ENCODE measurements around the gene CCL16.
"Not testable (repeated sequence)": the region's sequence is repeated elsewhere in the genome, so short reads cannot be mapped to it uniquely, and the experiment has no call there.

Gene CCL16

DNA sequence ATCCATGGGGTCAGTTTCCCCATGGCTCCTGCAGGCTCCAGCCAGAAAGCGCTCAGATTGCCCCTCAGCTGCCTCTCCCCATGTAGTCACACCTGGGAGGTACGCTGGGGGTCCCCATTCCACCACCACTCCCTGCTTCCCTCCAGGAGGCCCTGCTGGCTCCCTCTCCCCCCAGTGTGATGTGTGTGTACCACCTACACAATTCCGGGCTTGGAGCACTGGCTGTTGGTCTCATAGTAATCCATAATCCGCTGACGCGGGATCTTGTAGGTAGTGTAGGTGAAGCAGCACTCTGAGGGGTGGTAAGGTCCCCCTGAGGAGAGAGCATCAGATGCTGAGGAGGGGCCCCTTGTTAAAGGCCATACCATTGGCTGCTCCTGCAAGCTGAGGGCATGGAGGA, 2.8 kb upstream of the CCL16 start:
- no peak for DNase-seq (ENCODE audit: low read depth in 2 of 2)

GRCh38 chr17:35982409-35983191, 1.3 kb upstream of the CCL16 start:
- no peak for DNase-seq (ENCODE audit: low read depth in 2 of 2)

DNA sequence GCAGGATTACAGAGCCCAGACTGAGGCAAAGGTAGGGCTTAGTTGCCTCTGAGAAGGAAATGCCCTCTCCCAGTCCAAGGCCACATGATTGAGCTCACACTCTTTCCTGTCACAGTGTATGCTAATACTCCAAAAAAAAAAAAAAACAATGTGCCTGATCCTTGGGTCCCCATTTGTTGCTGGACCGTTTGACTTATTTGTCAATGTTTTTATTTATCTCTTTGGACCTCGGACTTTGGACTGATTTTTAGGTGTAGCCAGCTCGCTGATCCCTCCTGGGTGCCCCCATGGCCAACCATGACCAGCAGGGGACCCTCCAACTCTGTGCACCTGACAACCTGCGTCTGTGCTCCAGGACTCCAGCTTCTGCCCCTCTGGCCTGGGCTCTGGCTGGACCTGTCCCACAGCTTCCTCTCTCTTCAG, 622 bp upstream of the CCL16 start:
- no peak for DNase-seq (ENCODE audit: low read depth in 2 of 2)

GRCh38 chr17:35978346-35978745, 3.0 kb downstream of the CCL16 start:
- DNase-seq (ENCODE audit: low read depth in 2 of 2): no peak

DNA sequence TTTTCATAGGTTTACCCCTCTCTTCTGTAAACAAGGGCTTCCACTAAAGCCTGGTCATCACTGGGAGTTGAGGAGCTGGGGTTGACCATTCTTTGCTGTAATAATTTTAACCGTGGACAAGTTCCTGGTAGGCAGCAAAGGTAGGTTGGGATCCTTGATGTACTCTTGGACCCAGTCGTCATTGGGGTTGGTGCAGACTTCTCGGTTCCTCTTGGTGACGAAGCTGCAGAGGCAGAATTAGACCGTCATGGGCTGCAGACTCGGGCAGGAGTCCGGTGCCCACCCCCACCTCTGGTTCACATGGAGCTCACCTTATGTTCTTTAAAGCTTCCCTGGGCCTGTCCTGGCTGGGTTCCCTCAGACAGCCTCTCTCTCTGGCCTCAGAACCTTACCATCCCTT, 3.8 kb downstream of the CCL16 start:
- DNase-seq (ENCODE audit: low read depth in 2 of 2): no peak

GRCh38 chr17:35973333-35974260, 7.7 kb downstream of the CCL16 start:
- no peak for DNase-seq (ENCODE audit: low read depth in 2 of 2)

GRCh38 chr17:35972945-35973332, 8.4 kb downstream of the CCL16 start:
- DNase-seq (ENCODE audit: low read depth in 2 of 2): no peak

DNA sequence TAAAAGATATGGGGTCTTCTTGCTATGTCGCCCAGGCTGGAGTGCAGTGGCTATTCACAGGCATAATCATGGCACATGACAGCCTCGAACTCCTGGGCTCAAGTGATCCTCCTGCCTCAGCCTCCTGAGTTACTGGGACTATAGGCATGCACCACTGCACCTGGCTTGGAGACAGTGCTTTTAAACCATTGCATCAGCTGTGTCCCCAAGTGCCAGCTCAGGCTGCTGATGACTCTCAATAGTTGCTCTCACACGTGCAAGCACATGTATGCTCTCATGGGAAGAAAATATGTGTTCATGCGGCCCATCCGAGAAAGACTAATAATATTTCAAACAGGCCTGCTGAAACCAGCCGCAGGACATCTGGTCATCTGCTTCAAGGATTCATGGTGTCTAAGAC, 8.8 kb downstream of the CCL16 start:
- no peak for DNase-seq (ENCODE audit: low read depth in 2 of 2)

DNA sequence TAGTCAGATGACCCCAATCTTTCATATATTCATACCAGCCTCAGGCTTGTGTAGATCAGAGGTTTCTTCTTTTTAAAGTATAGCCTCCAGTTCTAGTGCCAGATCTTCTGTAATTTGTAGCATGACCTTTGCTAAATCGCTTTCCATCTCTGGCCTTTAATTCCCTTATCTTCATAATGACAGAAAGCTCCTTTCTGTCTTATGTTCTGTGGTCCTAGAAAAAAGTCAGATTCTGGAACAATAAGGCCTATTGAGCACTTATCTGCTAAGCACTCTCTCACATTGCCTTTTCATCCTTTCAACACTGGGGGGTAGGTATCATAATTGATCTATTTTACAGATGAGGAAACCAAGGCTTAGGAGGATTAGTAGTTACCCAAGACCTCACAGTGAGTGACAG, 9.2 kb downstream of the CCL16 start:
- DNase-seq (ENCODE audit: low read depth in 2 of 2): no peak

DNA sequence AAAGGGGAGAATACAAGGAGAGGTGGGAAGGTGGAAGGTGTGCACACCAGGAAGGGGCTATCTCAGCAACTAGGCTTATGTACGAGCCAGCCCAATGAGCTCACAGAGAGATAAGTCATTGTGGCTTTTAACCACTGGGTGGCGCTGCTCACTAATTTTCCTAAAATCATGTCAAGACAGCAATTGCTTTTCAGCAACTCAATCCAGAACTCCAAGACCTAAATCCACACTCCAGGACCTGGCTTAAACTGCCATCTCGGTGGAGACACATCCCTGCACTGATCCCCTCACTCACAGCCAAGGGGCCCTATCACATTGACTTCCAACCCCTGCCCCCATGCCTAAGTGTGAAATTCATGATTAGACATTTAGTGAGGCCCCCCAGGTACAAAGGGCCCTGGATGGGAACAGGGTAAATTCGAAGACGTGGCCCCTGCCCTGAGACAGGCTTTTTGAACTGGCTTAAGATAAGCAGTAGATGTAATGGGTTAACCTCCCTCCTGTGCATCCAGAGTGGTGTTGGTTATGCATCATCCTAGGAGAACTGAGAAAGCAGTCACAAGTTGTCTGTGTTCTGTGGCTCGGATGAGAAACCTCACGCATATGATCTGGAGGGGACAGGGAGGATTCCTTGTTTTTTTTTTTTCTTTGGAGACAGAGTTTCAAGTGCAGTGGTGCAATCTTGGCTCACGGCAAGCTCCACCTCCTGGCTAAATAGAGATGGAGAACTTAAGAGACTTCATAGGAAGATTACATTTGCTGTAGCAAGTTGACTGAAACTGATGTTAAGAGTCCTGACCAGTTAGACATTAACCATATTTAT, 11.5 kb downstream of the CCL16 start:
- peak; percentile 38 to 65 for DNase-seq (ENCODE audit: low read depth in 2 of 2)

DNA sequence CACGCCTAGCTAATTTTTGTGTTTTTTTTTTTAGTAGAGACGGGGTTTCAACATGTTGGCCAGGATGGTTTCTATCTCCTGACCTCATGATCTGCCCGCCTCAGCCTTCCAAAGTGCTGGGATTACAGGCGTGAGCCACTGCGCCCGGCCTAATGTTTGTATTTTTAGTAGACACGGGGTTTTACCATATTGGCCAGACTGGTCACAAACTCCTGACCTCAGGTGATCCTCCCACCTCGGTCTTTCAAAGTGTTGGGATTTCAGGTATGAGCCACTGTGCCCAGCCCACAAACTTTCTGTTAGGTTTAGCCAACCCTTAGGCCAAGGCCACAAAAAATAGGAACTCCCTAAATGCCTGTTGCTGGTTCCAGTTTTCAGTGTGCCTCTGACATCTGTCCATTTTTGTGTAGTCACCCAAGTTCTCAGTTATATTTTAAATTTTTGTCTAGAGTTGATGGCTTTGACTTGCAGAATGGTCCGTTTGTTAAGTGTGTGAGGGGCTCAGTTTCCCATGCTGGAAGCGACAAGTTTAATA, 12.7 kb downstream of the CCL16 start:
- DNase-seq (ENCODE audit: low read depth in 2 of 2): no peak

DNA sequence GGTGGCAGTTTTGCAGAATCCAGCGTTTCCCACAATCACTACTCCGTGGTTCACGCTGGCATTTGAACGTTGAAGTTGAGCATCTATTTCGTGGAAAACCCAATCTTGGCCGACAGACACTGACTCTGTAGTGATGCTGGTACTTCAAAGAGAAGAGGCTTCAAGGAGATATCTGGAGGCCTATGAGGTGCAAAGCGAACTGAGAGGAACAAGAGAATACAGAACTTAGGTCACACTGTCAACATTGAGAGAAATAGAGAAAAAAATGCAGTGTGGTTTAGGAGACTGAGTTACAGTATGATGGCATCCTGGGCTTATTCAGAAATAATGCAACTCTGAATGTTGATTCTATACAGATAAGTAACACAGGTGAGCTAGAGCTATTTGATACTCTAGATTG, 16.0 kb downstream of the CCL16 start:
- no peak for DNase-seq (ENCODE audit: low read depth in 2 of 2)

- no peak for DNase-seq (ENCODE audit: low read depth in 2 of 2)
Observed at GRCh38 chr17:35963663-35964062, 17.6 kb downstream of the CCL16 start.

DNA sequence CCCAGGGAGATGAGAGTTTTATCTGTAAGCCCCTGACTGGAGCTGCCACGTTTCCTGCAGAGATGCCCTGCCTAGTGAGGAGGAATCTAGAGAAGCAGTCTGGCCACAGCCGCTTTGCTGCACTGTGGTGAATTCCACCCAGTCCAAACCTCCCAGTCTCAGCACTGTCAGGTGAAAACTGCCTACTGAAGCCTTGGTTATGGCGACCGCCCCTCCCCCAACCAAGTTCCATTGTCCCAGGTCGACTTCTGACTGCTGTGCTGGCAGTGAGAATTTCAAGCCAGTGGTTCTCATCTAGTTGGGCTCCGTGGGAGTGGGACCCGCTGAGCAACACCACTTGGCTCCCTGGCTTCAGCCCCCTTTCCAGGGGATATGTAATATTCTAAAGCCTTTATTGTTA, 27.6 kb downstream of the CCL16 start:
- no peak for DNase-seq (ENCODE audit: low read depth in 2 of 2)

- no peak for DNase-seq (ENCODE audit: low read depth in 2 of 2)
Observed at GRCh38 chr17:35949401-35949800, 31.9 kb downstream of the CCL16 start.

GRCh38 chr17:35948092-35948491, 33.2 kb downstream of the CCL16 start:
- DNase-seq (ENCODE audit: low read depth in 2 of 2): no peak

GRCh38 chr17:35947156-35947585, 34.1 kb downstream of the CCL16 start:
- peak in 1 of 2 donors; percentile 28 for DNase-seq (ENCODE audit: low read depth in 2 of 2)

- DNase-seq (ENCODE audit: low read depth in 2 of 2): no peak
Observed at GRCh38 chr17:35944151-35944550, 37.1 kb downstream of the CCL16 start.

DNA sequence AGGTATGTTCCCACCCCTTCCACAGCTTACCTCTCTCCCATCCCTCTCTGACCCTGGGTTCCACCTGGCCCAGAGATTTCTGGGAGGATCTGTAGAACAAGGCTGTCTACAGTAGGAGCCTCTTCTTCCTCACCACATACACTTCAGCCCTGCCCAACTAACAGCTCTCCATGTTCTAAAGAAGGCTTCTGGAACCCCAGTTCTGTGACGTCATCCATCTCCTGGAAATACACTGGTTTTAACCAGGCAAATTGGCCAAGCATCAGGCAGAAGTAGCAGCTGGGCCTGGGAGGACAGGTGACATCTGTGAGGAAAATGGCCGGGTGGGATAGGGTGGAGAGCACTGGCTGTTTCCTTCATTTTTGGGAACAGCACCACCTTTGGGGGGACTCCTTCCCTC, 37.8 kb downstream of the CCL16 start, which contains the start of gene LYZL6:
TSS of gene LYZL6 (minus strand) at position 177 of the 400 bp plus-strand sequence. CDS start 4,357 bp downstream, outside the sequence.
- DNase-seq (ENCODE audit: low read depth in 2 of 2): no peak

GRCh38 chr17:35942588-35943186, 38.6 kb downstream of the CCL16 start:
- no peak for DNase-seq (ENCODE audit: low read depth in 2 of 2)

DNA sequence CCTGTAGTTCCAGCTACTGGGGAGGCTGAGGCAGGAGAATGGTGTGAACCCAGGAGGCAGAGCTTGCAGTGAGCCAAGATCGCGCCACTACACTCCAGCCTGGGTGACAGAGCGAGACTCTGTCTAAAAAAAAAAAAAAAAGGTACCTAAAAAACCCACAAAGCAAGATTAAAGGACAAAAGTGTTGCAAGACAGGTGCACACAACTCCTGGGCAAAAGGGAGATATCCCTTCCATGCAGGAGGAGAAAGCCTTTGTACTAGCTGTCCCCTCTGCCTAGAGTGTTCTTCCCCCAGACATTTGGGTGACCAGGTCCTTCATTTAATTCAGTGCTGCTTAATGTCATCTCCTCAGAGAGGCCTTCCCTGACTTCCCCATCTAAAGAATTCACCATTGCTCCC, 42.8 kb downstream of the CCL16 start:
- DNase-seq (ENCODE audit: low read depth in 2 of 2): not testable (repeated sequence)
